KMS-11 (cell line): ENCODE measurements around the gene LPP.

Experiments used
- H2AFZ ChIP-seq: fragments of 200-600 bp; sonication (generic); 2 replicates; pipeline ENCODE4 v1.6.1; 2016; ENCODE audit warnings: antibody characterized with exemption, mixed run types, low read depth
- H3K27ac ChIP-seq: fragments of 200-600 bp; sonication (generic); 2 replicates; pipeline ENCODE4 v1.6.1; 2016; ENCODE audit warnings: mild to moderate bottlenecking, mixed run types
- H3K27me3 ChIP-seq: fragments of 200-600 bp; sonication (generic); 2 replicates; pipeline ENCODE4 v1.6.1; 2017; ENCODE audit warnings: mild to moderate bottlenecking, low read depth, mixed run types, moderate library complexity; ENCODE audit not compliant: insufficient read depth
- H3K36me3 ChIP-seq: fragments of 200-600 bp; sonication (generic); 2 replicates; pipeline ENCODE4 v1.6.1; 2017; ENCODE audit warnings: mild to moderate bottlenecking, mixed run types; ENCODE audit not compliant: insufficient read depth
- H3K4me1 ChIP-seq: fragments of 200-600 bp; sonication (generic); 2 replicates; pipeline ENCODE4 v1.6.1; 2016; ENCODE audit warnings: mild to moderate bottlenecking, low read depth, mixed run types; ENCODE audit not compliant: poor library complexity, severe bottlenecking
- H3K4me2 ChIP-seq: fragments of 200-600 bp; sonication (generic); 2 replicates; pipeline ENCODE4 v1.7.0; 2016; ENCODE audit warnings: mild to moderate bottlenecking, mixed run types
- H3K4me3 ChIP-seq: fragments of 200-600 bp; sonication (generic); IDR thresholded peaks from 2 replicates; pipeline ENCODE4 v1.6.1; 2017; ENCODE audit warnings: low read depth, low read length, mixed read lengths; ENCODE audit not compliant: insufficient read depth
- H3K79me2 ChIP-seq: fragments of 200-600 bp; sonication (generic); 2 replicates; pipeline ENCODE4 v1.6.1; 2016; ENCODE audit warnings: low read depth, mixed run types; ENCODE audit not compliant: insufficient read depth
- H3K9ac ChIP-seq: fragments of 200-600 bp; sonication (generic); 2 replicates; pipeline ENCODE4 v1.6.1; 2016; ENCODE audit warnings: mild to moderate bottlenecking, mixed run types
- H4K20me1 ChIP-seq: fragments of 200-600 bp; sonication (generic); 2 replicates; pipeline ENCODE4 v1.6.1; 2016; ENCODE audit warnings: mild to moderate bottlenecking, mixed run types; ENCODE audit not compliant: insufficient read depth
- TF ChIP-seq, protein P1 (sequence below): fragments of 200-600 bp; sonication (generic); conservative IDR thresholded peaks from 2 replicates; pipeline ENCODE4 v1.6.1; 2017; ENCODE audit warnings: low read depth, mild to moderate bottlenecking, antibody characterized with exemption, low read length, moderate library complexity, mixed read lengths

LPP gene

DNA sequence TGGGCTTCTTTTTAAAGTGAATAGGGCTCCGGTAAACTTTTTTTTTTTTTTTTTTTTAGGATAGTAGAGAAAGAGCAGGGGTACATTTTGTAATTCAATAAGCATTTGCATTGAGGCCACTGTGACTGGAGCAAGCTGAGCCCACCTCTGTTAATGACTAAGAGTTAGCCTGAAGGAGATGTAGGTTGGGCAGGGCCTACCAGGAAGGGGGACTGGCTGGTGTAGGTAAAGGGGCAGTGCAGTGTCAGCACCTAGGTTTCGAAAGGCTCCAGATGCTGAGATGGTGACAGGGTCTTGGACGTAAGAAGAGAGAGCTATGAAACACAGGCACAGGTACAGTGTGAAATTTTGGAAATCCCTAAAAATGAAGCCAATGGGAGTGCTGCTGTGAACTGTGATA, 30.7 kb downstream of the LPP start:
- Histone ChIP-seq H3K27ac (no peak overlapping the region), H4K20me1 (no peaks in the 10 kb centered on the region), H3K9ac (no peak overlapping the region), H3K4me3 (no peak overlapping the region), H3K79me2 (no peaks in the 10 kb centered on the region), H2AFZ (no peak overlapping the region), H3K27me3 (no peaks in the 10 kb centered on the region), H3K4me1 (peaks cover 6% of the 10 kb centered on the region), H3K36me3 (no peaks in the 10 kb centered on the region), H3K4me2 (no peak overlapping the region)
- TF ChIP-seq, protein P1, sequence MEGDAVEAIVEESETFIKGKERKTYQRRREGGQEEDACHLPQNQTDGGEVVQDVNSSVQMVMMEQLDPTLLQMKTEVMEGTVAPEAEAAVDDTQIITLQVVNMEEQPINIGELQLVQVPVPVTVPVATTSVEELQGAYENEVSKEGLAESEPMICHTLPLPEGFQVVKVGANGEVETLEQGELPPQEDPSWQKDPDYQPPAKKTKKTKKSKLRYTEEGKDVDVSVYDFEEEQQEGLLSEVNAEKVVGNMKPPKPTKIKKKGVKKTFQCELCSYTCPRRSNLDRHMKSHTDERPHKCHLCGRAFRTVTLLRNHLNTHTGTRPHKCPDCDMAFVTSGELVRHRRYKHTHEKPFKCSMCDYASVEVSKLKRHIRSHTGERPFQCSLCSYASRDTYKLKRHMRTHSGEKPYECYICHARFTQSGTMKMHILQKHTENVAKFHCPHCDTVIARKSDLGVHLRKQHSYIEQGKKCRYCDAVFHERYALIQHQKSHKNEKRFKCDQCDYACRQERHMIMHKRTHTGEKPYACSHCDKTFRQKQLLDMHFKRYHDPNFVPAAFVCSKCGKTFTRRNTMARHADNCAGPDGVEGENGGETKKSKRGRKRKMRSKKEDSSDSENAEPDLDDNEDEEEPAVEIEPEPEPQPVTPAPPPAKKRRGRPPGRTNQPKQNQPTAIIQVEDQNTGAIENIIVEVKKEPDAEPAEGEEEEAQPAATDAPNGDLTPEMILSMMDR: no peak

DNA sequence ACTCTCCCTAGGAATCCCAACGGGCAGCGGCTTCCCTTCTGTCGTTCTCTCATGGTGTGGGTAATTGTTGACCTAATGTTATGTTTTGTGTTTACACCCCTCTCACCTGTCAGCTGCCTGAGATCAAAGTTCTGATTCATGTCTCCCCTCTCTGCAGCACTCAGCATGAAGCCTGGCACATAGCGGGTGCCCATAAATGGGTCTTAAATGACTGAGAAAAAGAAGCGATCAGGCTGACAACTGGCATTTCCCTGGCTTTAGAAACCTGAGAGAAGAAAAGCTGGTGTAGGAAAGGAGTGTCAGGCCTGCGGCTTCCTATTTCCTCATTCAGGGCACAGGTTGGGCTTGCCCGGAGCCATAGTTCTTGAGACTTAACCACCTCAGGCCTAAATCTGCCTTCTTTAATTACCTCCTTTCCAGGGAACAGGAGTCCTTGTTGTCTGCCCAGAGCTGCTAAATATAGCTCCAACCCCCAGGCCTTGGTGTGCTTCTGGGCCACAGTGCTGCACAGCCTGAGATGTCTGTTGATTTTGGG, 31.8 kb downstream of the LPP start:
- no peak overlapping the region for H3K27ac ChIP-seq
- H2AFZ ChIP-seq: no peak overlapping the region
- no peaks in the 10 kb centered on the region for H3K79me2 ChIP-seq
- no peaks in the 10 kb centered on the region for H3K27me3 ChIP-seq
- H3K36me3 ChIP-seq: no peaks in the 10 kb centered on the region
- TF ChIP-seq, protein P1: no peak
- H3K4me1 ChIP-seq: peaks cover 6% of the 10 kb centered on the region
- H4K20me1 ChIP-seq: no peaks in the 10 kb centered on the region
- H3K4me2 ChIP-seq: no peak overlapping the region
- no peak overlapping the region for H3K4me3 ChIP-seq
- H3K9ac ChIP-seq: no peak overlapping the region

DNA sequence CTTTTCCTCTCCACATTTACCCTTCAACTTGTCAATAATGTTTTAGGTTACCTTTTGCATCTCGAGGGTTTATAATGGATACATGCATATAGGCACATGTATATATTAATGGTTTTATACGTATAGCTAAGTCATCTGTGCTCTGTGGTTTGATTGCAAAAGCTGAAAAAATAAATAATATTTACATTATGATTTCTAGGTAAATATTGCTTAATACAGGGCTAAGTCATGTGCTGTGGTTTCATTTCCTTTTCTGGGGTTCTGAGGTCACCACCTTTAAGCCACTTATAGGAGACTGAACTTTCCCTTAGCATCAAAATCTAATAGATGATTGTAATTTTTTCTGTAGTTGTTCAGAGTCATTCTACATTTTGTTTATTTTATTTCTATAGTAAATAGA, 33.1 kb downstream of the LPP start:
- TF ChIP-seq, protein P1: no peak
- Histone ChIP-seq H3K27ac (no peak overlapping the region), H3K4me1 (peaks cover 6% of the 10 kb centered on the region), H3K9ac (no peak overlapping the region), H3K4me3 (no peak overlapping the region), H3K79me2 (no peaks in the 10 kb centered on the region), H3K36me3 (no peaks in the 10 kb centered on the region), H2AFZ (no peak overlapping the region), H3K4me2 (no peak overlapping the region), H3K27me3 (no peaks in the 10 kb centered on the region), H4K20me1 (no peaks in the 10 kb centered on the region)

DNA sequence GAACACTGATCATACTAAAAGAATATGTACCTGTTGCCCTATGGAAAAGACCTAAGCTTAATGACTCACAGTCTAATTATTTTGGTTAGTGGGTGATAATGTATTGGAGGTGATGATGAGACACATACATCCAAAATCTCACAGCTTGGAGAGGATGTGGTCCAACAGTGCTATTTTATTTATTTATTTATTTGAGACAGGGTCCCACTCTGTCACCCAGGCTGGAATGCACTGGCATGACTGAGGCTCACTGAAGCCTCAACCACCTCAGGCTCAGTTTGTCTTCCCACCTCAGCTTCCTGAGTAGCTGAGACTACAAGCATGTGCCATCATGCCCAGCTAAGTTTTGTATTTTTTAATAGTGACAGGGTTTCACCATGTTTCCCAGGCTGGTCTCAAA, 35.0 kb downstream of the LPP start:
- Histone ChIP-seq H3K4me2 (no peak overlapping the region), H3K36me3 (no peaks in the 10 kb centered on the region), H3K9ac (no peak overlapping the region), H3K27me3 (no peaks in the 10 kb centered on the region), H3K27ac (no peak overlapping the region), H3K79me2 (no peaks in the 10 kb centered on the region), H3K4me3 (no peak overlapping the region), H2AFZ (no peak overlapping the region), H4K20me1 (no peaks in the 10 kb centered on the region), H3K4me1 (peaks cover 6% of the 10 kb centered on the region)
- TF ChIP-seq, protein P1: no peak
